Stimulated activated naive CD4-positive, alpha-beta T cell treated with Interleukin-2 at 50 U/mL for 16 hours (primary cell): ENCODE results near the gene PNPLA1.
"Not testable (repeated sequence)": the region's sequence is repeated elsewhere in the genome, so short reads cannot be mapped to it uniquely, and the experiment has no call there.

Source experiments
- DNase-seq: peaks from one replicate; lab custom pipeline; 2025; lab: John Stamatoyannopoulos, UW

The PNPLA1 gene

GRCh38 chr6:36336208-36336710 lies 66.4 kb downstream of the PNPLA1 start:
- no peak for DNase-seq

GRCh38 chr6:36336779-36337241 lies 67.0 kb downstream of the PNPLA1 start, which contains the start of gene BNIP5:
Gene BNIP5 (minus strand): TSS chr6:36336888. CDS start chr6:36330690, 6,198 bp downstream.
- DNase-seq, result no peak

- no peak for DNase-seq
Measured at GRCh38 chr6:36337814-36338213, 68.0 kb downstream of the PNPLA1 start.

GRCh38 chr6:36338223-36338622 lies 68.4 kb downstream of the PNPLA1 start:
- DNase-seq, result not testable (repeated sequence)

- no peak for DNase-seq
Measured at GRCh38 chr6:36339146-36339545, 69.3 kb downstream of the PNPLA1 start.

DNA sequence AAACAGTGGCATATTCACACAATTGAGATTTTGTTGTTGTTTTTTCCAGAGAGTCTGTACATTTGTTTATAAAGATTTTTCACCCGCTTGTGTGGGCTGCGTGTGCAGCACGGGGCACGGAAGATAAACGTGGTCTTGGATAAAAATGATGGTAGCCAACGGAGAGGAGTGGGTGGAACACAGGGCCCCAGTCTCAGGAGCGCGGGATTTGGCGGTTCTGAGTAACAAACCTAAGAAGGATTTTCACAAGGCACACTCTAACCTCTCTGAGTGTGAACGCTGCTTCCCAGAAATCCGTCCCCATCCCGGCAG lies 70.4 kb downstream of the PNPLA1 start:
- no peak for DNase-seq

DNA sequence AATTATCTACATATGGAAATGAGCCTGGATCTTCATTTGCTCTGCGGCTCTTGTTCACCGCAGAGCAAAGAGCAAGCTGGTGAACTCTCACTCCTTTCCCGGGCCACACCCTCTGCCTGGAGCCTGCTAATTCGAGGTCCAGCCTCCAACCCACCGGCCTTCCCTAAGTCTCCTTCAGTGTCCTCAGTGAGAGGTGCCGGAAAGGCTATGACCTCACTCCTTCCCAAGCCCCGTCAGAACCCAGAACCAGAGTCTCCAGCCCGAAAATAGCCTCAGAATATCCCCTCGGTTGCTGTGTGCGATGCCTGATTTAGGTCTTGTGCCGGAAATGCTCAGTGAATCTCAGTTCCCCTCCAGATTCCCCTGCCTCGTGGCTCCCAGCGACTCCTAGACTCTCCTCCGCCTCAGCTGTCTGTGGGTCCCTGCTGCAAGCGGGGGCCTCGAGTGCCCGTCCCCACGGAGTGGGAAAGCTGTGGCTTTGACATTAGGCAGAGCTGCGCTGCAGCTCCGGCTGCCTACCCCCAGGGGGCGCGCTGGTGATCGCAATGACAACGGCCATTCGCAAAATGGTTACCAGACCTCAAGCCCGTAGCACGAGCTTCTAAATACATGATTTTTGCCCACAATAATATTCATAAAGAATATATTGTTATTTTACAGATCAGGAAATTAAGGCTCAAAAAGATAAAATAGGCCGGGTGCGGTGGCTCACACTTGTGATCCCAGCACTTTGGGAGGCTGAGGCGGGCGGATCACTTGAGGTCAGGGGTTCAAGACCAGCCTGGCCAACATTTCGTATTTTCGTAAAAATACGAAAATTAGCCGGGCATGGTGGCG lies 71.0 kb downstream of the PNPLA1 start:
- peak; percentile 56 for DNase-seq

DNA sequence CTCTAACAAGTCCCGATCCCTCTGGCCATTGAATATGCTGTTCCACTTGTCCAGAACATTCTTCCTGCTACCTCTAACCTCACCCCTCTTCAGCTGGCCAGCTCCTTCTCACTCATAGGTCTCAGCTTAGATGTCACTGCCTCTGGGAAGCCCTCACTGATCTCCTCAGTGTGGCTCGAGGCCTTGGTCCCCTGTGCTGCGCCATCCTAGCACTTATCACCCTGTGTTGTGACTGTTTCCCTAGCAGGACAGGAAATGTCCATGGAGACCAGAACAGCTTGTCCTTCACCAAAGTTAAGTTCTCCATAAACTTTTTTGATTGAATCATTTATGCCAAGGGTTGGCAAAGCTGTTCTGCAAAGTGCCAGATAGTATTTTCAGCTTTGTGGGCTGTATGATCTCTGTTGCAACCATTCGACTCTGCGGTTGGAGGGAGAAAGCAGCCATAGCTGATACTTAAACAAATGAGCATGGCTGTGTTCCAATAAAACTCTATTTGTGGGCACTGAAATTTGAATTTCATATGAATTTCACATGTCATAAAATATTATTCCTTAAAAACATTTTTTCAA lies 73.3 kb downstream of the PNPLA1 start:
- DNase-seq, result no peak

DNA sequence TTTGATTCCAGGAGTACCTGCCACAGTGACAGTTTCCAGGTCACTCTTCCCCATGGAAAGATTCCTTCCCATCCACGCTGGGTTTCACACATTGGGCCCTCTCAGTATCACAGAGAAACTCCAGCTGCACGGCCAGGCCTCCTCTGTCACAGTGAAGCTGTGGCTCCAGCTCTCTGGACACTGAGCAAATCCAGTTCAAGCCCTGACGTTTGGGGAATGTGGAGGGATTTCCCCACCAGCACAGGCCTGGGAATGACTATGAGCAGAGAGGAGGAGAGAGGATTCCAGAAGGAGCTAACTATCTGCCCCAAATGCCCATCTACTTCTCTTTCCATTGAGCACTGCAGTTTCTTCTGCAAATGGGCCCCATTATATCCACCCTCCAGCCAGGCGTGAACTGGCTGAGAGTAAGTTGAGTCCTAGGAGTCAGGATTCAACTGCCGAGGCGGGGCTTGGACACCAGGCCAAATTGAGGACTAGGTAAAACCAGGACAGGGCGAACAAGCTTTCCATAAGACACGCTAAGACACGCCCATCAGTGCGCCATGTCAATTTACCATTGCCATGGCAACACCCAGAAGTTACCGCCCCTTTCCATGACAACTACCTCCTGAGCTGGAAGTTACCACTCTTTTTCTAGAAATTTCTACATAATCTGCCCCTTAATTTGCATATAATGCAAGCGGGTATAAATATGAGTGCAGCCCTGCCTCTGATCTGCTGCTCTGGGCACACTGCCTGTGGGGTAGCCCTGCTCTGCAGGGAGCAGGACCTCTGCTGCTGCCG lies 76.0 kb downstream of the PNPLA1 start:
- no peak for DNase-seq

- no peak for DNase-seq
Measured at GRCh38 chr6:36346486-36347273, 76.8 kb downstream of the PNPLA1 start.

DNA sequence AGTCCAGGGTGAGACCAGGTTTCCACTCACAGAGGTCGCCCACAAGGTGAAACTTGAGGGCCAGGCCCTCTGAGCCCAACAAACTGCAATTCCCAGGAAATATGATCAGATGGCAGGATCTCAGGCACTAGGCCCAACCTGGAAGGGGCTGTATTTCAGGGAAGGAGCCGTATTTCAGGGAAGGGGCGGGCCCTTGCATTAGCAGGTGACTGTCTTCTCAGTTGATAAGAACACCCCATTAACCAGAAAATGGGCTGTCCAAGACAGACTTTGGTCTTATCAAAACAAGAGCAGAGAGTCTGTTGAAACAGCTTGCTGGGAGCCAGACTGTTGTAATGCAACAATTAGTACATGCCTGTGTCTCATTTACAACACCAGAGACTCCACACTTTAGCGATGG lies 77.8 kb downstream of the PNPLA1 start:
- DNase-seq, result no peak

GRCh38 chr6:36349240-36349639 lies 79.4 kb downstream of the PNPLA1 start:
- DNase-seq, result no peak

DNA sequence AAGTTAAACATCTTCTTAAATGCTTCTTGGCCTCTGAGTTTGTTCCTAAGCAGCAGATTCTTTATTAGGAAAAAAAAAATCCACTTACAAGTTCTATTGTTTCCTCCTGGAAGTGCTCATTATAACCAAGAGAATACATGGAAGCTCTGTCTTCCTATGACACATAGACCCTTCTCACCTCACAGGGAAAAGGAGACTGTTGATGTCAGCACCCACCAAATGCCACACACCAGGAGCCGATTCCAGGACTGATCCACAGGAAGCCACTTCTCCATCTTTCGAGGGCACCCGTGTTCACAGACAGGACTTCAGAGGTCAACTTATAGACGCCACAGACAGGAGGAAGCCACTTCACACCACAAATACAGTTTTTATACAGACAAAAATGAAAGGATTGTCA lies 80.2 kb downstream of the PNPLA1 start:
- DNase-seq, result no peak

DNA sequence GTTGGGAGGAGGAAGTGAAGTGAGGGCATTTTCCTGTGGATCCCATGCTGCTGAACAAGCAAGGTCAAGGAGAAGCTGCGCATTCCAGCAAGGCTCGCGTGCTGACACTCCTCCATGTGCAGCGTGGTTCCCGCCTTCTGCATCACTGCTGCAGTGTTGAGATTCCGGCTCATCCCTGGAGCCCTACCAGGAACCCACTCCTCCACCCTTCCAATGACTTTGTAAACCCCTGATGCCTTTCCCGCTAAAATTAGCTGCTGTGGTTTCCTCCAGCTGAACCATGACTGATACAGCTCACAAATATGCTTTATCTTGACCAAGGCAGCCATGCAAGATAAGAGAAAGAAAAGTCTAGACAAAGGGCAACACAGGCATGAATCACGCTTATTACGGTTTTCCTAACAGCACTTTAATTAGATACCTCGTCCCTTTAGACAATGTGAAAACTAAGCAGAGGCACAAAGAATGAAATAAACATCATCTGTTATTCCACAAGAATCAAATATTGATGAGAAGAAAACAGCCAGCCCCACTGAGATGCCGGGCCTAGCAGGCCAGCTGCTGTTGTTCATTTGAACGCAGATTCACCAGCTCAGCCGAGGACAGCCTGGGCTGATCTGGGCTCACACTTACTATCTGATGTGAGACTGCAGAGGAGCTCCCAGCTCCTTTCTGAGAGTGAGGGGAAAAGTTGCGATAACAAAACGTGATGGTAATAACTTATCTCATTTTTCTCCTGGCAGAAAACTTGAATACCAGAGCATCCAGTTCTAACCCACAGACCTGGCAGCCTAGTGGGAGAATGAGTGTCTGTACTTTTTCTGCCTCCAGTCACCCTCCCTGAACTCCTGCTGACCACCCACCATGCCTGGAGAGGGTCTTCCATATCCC lies 81.1 kb downstream of the PNPLA1 start:
- no peak for DNase-seq

DNA sequence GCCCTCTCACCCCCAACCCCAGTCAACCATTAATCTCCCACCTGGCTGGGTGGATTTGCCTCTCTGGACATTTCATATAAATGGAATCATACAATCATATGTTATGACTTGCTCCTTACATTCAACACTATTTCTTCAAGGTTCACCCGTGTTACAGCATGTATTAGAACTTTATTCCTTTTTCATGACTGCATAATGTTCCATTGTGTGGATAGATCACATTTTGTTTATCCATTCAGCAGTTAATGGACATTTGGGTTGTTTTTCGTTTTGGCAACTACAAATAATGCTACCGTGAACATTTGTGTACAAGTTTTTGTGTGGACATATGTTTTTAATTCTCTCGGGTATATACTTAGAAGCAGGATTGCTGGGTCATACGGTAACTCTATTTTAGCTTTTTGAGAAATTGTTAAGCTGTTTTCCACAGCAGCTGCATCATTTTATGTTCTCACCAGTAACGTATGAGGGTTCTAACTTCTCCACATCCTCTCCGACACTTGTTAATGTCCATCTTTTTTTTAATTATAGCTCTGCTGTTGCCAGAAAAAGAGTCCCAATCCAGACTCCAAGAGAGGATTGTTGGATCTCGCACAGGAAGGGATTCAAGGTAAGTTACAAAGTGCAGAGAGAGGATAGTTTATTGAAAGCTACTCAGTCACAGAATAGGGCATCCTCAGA lies 82.8 kb downstream of the PNPLA1 start:
- DNase-seq, result no peak

DNA sequence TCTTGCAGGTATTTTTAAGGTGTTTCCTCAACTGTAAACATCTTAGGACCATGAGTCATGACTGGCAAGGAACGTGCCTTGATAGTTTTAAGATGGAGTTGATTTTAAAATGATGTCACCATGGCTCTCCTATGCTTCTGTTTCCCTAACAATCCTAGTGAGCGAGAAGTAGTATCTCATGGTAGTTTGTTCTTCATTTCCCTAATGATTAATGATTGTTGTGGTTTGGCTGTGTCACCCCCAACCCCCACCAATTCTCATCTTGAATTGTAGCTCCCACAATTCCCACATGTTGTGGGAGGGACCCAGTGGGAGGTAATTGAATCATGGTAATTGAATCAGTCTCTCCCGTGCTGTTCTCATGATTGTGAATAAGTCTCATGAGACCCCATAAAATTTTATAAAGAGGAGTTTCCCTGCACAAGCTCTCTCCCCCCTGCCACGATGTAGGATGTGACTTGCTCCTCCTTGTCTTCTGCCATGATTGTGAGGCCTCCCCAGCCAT lies 83.6 kb downstream of the PNPLA1 start:
- DNase-seq, result no peak

- no peak for DNase-seq
Measured at GRCh38 chr6:36355819-36356218, 86.0 kb downstream of the PNPLA1 start.

GRCh38 chr6:36357872-36358225 lies 88.0 kb downstream of the PNPLA1 start:
- no peak for DNase-seq
